Thoracic aorta (tissue), 2 donors: Measurements from ENCODE around the gene SLCO4A1. TPM values are rescaled to one million over a fixed set of nuclear protein-coding genes. Genes with fewer than 3 reads are reported as not detected.

Experiments
- ATAC-seq: fragments of 150-250 bp; one replicate; pipeline ENCODE4 v1.8.0; 2017; ENCODE audit warnings: low read depth; ENCODE audit not compliant: insufficient number of reproducible peaks, low FRiP score
- DNase-seq: peaks from one replicate; pipeline ENCODE4 v3.0.0-alpha.2; 2020; ENCODE audit warnings: low spot score
- H3K27ac ChIP-seq, 2 donors: fragments of 200-600 bp; sonication (generic); 1 replicate in 1 of 2; 2 replicates in 1 of 2; pipeline ENCODE4 v1.5.1; 2016; ENCODE audit warnings: mild to moderate bottlenecking in 2 of 2, moderate library complexity in 2 of 2
- H3K27me3 ChIP-seq: fragments of 200-600 bp; sonication (generic); replicated peaks from 2 replicates; pipeline ENCODE4 v1.6.0; 2016; ENCODE audit warnings: mild to moderate bottlenecking; ENCODE audit not compliant: insufficient read depth
- H3K36me3 ChIP-seq: fragments of 200-600 bp; sonication (generic); one replicate; pipeline ENCODE4 v1.5.1; 2016
- H3K4me1 ChIP-seq, 2 donors: fragments of 200-600 bp; sonication (generic); 1 replicate in 1 of 2; 2 replicates in 1 of 2; pipeline versions ENCODE4 v1.5.1 to v1.6.0; 2016; ENCODE audit warnings: low read depth in 2 of 2, mild to moderate bottlenecking in 1 of 2; ENCODE audit not compliant: control insufficient read depth in 1 of 2
- H3K4me3 ChIP-seq: fragments of 200-600 bp; sonication (generic); 2 replicates; pipeline ENCODE4 v1.5.1; 2016; ENCODE audit warnings: mild to moderate bottlenecking
- H3K9me3 ChIP-seq: fragments of 200-600 bp; sonication (generic); 2 replicates; pipeline ENCODE4 v1.5.1; 2016
- total RNA-seq, 2 donors: library from RNA; depleted of rRNA; stranded (reverse); fragments of >200 nt; gene quantifications; one replicate each; pipeline versions ENCODE4 v1.1.0 to v1.2.3, GENCODE V29; 2016
- TF ChIP-seq, protein P1 (sequence below): fragments of 200-600 bp; sonication (generic); IDR thresholded peaks from one replicate; pipeline ENCODE4 v1.5.1; 2019; ENCODE audit warnings: antibody characterized with exemption

The SLCO4A1 gene
- total RNA-seq, 2 donors from 2014 or later = 22.1 to 26.0 TPM

DNA sequence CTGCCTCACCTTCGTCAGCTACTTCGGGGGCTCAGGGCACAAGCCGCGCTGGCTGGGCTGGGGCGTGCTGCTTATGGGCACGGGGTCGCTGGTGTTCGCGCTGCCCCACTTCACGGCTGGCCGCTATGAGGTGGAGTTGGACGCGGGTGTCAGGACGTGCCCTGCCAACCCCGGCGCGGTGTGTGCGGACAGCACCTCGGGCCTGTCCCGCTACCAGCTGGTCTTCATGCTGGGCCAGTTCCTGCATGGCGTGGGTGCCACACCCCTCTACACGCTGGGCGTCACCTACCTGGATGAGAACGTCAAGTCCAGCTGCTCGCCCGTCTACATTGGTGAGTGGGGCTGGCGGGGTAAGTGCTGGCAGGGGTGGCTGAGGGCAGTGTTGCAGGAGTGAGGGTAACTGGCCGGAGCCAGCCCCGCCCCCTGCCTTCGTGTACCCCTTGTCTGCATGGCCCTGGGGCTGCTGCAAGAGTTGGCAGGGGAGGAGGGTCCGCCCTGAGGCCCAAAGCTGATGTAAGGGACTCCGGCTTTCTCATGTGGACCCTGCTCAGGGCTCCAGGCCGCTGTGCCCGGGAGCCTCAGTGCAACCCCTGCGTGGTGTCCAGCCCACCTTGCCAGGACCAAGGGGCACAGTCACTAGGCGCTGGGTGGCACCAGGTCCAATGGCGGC lies 14.8 kb downstream of the SLCO4A1 start:
- TF ChIP-seq, protein P1, sequence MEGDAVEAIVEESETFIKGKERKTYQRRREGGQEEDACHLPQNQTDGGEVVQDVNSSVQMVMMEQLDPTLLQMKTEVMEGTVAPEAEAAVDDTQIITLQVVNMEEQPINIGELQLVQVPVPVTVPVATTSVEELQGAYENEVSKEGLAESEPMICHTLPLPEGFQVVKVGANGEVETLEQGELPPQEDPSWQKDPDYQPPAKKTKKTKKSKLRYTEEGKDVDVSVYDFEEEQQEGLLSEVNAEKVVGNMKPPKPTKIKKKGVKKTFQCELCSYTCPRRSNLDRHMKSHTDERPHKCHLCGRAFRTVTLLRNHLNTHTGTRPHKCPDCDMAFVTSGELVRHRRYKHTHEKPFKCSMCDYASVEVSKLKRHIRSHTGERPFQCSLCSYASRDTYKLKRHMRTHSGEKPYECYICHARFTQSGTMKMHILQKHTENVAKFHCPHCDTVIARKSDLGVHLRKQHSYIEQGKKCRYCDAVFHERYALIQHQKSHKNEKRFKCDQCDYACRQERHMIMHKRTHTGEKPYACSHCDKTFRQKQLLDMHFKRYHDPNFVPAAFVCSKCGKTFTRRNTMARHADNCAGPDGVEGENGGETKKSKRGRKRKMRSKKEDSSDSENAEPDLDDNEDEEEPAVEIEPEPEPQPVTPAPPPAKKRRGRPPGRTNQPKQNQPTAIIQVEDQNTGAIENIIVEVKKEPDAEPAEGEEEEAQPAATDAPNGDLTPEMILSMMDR = no peak
- Histone ChIP-seq H3K4me1 (peaks cover 7 to 11% of the 10 kb centered on the region in 2 donors), H3K36me3 (no peaks in the 10 kb centered on the region), H3K27ac (no peak overlapping the region), H3K27me3 (no peaks in the 10 kb centered on the region), H3K9me3 (no peaks in the 10 kb centered on the region), H3K4me3 (no peak overlapping the region)
- DNase-seq (no peak), ATAC-seq (no peak)

DNA sequence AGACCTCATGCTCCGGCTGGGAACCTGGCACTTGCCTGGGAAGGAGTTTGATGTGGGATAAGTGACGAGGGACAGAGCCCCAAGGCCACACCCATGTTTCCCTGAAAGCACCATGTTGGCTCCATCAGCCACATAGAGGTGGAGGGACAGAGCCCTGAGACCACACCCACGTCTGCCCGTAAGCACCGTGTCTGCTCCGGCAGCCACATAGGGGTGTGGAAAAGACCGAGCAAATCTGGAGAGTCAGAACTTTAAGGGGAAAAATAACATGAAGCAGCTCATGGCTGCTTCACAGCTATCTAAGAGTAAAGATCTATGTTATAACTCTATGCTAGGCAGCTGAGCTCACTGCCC lies 15.3 kb downstream of the SLCO4A1 start:
- no peak overlapping the region for H3K27ac ChIP-seq
- H3K9me3 ChIP-seq = no peaks in the 10 kb centered on the region
- H3K4me1 ChIP-seq = peaks cover 5 to 6% of the 10 kb centered on the region in 2 donors
- ATAC-seq (no peak), DNase-seq (no peak)
- no peaks in the 10 kb centered on the region for H3K36me3 ChIP-seq
- TF ChIP-seq, protein P1 = no peak
- no peaks in the 10 kb centered on the region for H3K27me3 ChIP-seq
- no peak overlapping the region for H3K4me3 ChIP-seq

DNA sequence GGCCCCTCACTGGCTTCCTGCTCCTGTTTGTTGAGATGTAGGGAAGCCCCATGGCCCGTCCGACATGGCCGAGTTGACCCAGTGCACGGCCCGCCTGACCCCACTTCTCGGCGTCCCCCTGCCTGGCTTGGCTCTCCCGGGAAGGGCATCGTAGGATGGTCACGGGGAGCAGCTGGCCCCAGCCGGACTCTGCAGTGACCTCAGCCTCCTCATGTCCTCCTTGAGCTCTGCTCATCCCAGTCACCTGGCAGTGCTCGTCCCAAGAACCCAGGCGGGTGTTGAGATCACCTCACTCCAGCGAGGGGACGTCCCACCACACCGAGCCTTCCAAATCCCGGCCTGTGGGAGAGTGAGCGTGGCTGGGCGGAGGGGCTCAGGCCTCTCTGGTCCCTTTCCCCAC lies 15.7 kb downstream of the SLCO4A1 start:
- Histone ChIP-seq H3K36me3 (no peaks in the 10 kb centered on the region), H3K4me1 (peaks cover 1 to 2% of the 10 kb centered on the region in 2 donors), H3K9me3 (no peaks in the 10 kb centered on the region), H3K27ac (no peak overlapping the region), H3K4me3 (no peak overlapping the region), H3K27me3 (no peaks in the 10 kb centered on the region)
- TF ChIP-seq, protein P1 = no peak
- DNase-seq (no peak), ATAC-seq (no peak)

DNA sequence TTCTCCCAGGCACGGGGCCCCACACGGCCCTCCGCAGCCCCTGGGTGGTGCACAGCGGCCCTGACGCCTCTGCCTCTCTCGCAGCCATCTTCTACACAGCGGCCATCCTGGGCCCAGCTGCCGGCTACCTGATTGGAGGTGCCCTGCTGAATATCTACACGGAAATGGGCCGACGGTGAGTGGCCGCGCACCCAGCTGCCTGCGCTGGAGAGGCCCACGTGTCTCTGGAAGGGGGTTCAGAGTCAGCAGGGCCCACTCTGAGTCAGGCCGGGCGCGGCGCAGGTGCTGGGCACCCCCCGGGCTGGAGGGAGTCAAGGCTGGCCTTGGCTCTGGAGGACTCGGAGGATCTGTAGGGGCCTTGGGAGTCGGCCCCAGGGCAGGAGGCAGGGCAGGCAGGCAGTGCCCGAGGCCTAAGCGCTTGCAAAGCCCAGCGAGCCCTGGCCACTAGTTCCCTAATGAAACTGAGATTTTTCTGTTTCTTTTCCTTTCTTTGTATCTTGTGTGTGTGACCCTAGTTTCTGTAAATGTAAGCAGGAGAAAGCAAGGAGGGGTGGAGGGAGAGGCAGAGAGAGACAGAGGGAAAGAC lies 16.4 kb downstream of the SLCO4A1 start:
- Histone ChIP-seq H3K9me3 (no peaks in the 10 kb centered on the region), H3K4me1 (no peaks in the 10 kb centered on the region), H3K36me3 (no peaks in the 10 kb centered on the region), H3K27ac (no peak overlapping the region), H3K4me3 (no peak overlapping the region), H3K27me3 (no peaks in the 10 kb centered on the region)
- ATAC-seq = no peak
- DNase-seq = no peak
- TF ChIP-seq, protein P1 = no peak

DNA sequence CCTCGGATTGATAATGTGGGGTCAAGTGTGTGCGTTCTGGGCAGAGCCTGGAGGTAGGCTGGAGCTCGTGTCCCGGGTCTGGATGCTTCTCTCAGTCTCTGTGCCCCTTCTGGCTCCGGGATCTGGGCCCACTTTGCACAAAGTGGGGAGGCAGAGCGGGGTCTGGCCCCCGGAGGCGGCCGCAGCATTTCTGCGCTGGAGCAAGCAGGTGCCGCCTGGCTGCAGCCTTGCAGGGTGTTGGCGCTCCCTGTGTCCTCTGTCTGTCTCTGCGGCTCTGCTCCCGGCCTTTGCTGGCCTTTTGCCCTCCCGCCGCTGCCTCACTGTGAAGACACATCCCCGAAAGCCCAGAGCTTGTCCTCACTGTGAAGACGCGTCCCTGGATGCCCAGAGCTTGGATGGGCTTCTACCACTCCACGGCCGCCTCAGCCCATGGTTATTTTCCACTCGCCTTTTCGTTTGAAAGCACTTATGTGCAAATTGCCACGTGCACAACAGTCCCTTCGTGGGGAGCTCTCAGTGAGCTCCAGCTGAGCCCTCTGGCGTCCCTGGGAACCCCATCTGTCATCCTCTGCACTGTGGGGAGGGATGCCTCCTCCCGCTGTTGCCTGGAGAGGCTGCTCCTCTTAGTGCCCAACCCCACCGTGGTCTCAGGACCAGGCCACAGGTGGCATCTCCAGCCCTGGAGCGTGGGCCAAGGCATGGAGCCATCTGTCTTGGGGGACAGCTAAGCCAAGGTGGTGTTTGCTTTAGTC lies 17.4 kb downstream of the SLCO4A1 start:
- no peaks in the 10 kb centered on the region for H3K9me3 ChIP-seq
- TF ChIP-seq, protein P1 = no peak
- no peaks in the 10 kb centered on the region for H3K27me3 ChIP-seq
- ATAC-seq (no peak), DNase-seq (no peak)
- no peaks in the 10 kb centered on the region for H3K4me1 ChIP-seq
- no peak overlapping the region for H3K4me3 ChIP-seq
- no peaks in the 10 kb centered on the region for H3K36me3 ChIP-seq
- no peak overlapping the region for H3K27ac ChIP-seq
